Esophagus mucosa (tissue), 1 donor: ENCODE data around the gene OPN5. TPM values are rescaled to one million over a fixed set of nuclear protein-coding genes. Genes with fewer than 3 reads are reported as not detected.

ENCODE experiments used
- ATAC-seq: fragments of 200-7000 bp; cut with Tn5 transposase; one replicate; pipeline ENCODE4 v1.9.1; 2020
- total RNA-seq: library from RNA; stranded (reverse); gene quantifications from one replicate; pipeline ENCODE4 v1.2.4, GENCODE V29; 2023
- donor health status: DM: yes; HTN: yes; CAD: no.

OPN5 gene
- total RNA-seq, 1 donor from 2014 or later = not detected

- no peak for ATAC-seq
Measured at GRCh38 chr6:47789553-47789952, 7.7 kb downstream of the OPN5 start.

GRCh38 chr6:47792216-47792733 is 10.4 kb downstream of the OPN5 start:
- no peak for ATAC-seq

GRCh38 chr6:47794577-47795135 is 12.8 kb downstream of the OPN5 start:
- no peak for ATAC-seq

DNA sequence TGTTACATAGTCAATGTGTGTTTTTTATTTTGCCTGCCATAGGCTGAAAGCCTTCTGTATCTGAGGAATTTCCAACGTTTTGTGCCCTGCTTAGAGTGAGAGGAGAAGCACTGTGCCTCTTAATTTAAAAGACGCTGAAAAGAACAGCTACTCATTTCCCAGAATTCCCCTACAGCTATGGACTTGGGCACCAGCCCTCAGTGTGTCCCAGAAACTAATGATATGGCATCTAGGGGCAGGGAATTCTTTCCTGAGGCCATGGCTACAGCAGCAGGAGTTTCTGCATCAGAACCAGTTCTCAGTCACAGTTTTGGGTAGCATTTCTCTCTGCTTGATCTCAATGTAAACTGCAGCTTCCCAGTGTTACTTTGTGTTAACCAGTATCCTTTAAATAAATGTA is 20.2 kb downstream of the OPN5 start:
- ATAC-seq = no peak

DNA sequence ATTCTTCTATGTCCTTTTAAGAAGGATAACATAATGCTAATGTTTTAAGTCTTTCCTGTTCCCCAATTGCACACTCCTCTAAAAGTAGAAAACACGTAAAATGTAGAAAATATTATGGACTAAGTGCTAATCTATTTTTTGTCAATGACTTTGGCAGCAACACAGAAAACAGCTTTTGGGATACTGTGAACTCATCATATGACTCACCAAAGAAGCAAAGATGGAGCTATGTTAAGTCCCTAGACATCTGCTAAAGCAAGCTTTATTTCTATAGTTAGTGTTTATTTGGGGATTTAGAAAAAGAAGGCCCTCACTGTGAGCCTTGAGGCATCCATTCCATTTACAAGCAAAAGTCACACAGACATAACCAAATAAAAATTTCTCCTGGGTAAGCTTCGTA is 23.0 kb downstream of the OPN5 start:
- no peak for ATAC-seq

GRCh38 chr6:47809873-47810272 is 28.0 kb downstream of the OPN5 start:
- ATAC-seq = no peak

GRCh38 chr6:47810885-47811284 is 29.1 kb downstream of the OPN5 start:
- no peak for ATAC-seq

DNA sequence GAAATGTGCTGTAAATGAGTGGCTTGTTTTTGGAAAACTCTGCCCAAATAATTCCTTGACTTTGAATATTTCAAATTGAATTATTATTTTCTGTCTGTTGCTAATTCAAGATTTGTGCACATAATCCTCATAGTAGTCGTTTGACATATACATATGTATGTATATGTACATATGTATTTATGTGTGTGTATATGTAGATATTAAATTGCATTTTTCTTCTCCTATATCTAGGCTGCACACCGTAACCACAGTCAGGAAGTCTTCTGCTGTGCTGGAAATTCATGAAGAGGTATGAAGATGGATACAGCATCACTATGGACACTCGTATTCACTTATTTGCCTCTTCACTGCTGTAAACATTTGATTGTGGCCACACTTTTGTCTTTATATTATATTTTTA is 29.6 kb downstream of the OPN5 start:
- ATAC-seq = no peak

- no peak for ATAC-seq
Measured at GRCh38 chr6:47817749-47818148, 35.9 kb downstream of the OPN5 start.

GRCh38 chr6:47819461-47819860 is 37.6 kb downstream of the OPN5 start:
- ATAC-seq = no peak

- no peak for ATAC-seq
Measured at GRCh38 chr6:47822856-47823554, 41.2 kb downstream of the OPN5 start.

DNA sequence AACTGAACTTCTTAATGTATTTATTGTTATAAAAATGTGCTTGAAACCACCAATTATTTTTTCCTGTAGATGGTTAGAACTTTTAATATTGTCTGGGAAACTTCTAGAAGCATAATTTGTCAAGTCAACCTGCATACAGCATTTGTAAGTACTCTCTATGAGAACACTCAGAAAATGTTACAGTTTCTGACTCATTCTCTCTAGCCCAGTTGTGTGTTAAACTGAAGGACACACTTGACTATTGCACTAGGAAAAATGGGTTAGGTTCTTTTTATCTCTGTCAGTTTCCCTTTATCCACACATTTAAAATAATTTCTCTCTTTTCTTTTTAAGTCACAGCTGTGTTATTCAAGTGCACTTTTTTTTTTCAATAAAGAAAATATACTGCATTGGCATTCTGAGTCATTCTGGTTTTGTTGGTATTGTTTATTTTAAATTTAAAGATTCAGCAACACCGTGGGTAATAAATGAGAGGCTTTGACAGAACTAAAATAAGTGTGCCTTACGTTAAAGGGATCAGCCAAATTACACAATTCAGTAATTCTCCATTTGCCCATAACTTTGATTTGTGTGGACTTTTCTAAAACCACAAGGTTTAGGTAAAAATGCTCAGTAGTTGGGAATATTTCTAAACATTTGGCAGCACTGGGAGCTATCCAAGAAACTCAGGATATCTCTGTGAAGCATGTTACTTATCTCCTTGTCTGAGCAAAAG is 50.7 kb downstream of the OPN5 start:
- ATAC-seq = no peak

GRCh38 chr6:47834196-47834595 is 52.4 kb downstream of the OPN5 start:
- ATAC-seq = no peak

GRCh38 chr6:47836046-47836445 is 54.2 kb downstream of the OPN5 start:
- ATAC-seq = no peak

GRCh38 chr6:47836639-47837038 is 54.8 kb downstream of the OPN5 start:
- ATAC-seq = no peak

GRCh38 chr6:47839645-47840044 is 57.8 kb downstream of the OPN5 start:
- no peak for ATAC-seq

DNA sequence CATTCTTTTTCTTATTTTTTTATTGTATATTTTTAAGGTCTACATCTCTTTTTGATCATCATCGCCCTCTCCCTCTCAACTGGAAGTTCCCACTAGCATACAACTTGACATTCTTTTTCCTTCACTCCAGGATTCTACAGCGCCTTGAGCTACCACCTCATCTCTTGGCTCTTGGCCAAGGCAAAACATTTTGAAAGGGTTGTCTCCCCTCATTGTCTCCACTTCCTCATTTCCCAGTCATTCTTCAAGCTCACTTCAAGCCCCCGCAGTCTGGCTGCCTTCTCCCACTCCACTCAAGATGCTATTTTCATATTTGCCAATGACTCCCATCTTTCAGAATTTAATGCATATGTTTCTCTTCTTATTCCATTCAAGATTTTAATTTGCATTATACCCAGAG is 63.0 kb downstream of the OPN5 start:
- no peak for ATAC-seq

GRCh38 chr6:47846752-47847151 is 64.9 kb downstream of the OPN5 start:
- no peak for ATAC-seq

DNA sequence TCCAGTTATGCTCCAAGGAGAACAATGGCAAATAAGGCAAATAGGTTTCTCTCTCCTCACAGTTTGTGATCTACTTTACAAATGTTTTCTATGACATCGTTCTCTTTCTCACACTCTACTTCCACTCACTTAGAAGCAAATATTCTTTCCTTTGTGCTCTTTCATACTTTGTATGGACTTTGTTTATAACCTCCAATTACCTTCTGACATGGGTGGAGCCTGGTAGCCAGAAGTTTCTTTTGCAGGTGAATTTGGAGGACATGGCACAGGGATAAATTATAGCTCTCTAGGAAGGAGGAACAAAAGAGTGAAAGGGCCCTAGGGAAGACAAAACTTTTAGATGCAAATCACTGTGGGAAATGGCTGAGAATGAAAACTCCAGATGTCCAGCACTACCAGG is 69.3 kb downstream of the OPN5 start:
- ATAC-seq = no peak

DNA sequence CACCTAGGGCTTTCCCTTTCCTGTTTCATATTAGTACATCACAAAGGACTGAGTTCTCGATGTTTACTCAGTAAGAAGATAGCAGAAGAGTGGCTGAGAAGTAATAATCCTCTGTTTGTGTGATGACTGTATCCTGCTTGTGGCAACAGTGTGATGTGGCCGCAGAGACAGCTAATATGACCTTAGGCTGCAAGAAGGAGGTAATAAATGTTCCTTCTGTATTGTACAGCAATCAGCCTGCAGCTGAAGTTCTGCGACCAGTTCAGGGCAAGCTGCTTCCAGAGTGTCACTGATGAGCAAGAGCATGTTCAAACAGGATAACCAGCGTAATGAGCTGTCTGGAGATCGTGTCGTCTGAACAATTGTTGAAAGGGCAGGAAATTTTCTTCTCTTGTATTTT is 70.9 kb downstream of the OPN5 start:
- ATAC-seq = peak; percentile 49

DNA sequence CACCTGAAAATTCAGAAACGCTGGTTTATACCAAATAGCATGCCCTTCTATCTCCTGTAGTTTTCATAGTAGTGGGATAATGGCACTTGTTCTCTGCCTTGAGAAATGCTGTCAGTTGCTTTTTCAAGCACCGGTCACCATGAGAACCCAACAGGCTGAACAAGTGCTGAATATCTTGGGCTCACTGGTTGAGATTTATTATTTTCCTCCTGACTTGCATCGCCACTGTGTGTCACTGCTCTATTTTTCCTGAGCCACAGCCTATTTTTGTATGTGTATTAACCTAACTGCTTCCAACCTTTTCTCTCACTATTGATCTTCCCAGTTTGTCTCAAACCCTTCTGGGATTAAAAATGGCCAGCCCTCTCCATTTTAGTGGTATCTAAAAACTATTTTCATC is 71.9 kb downstream of the OPN5 start:
- no peak for ATAC-seq

DNA sequence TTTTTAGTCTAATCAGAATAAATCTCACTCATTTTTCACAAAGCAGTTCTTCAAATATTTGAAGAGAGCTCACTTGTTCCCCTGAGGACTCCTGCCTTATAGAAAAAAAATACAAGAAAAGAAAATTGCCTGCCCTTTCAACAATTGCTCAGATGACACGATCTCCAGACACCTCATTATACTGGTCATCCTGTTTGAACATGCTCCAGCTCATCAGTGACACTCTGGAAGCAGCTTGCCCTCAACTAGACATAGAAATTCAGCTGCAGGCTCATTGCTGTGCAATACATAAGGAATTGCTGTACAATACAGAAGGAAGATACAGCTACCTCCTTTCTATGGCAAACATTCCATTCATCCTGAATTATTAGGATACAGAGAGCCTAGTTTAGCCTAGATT is 73.1 kb downstream of the OPN5 start:
- ATAC-seq = no peak

GRCh38 chr6:47859175-47859574 is 77.3 kb downstream of the OPN5 start:
- no peak for ATAC-seq

- no peak for ATAC-seq
Measured at GRCh38 chr6:47862731-47863130, 80.9 kb downstream of the OPN5 start.
